IMR-90 (cell line): ENCODE measurements around the gene ATPAF1. TPM values are rescaled to one million over a fixed set of nuclear protein-coding genes. Genes with fewer than 3 reads are reported as not detected.

Experiments used
- ATAC-seq: fragments of 200-7000 bp; cut with Tn5 transposase; 2 replicates; pipeline ENCODE4 v1.9.1; 2020; ENCODE audit warnings: low read depth, mild to moderate bottlenecking, moderate library complexity
- BruUV-seq: library from RNA; stranded (reverse); fragments of 400-500 nt; replicated peaks from 2 replicates; lab custom pipeline; 2021; lab: Mats Ljungman, UMichigan
- CTCF ChIA-PET: fragments of 300-600 bp; formaldehyde crosslinking; extraction: SDS; loops from one replicate; lab custom pipeline; 2021; ENCODE audit warnings: antibody characterized with exemption; lab: Yijun Ruan, JAX
- POLR2A ChIA-PET: fragments of 300-600 bp; sonication (Branson Sonifier 250); formaldehyde crosslinking; loops from one replicate; lab custom pipeline; 2022; ENCODE audit warnings: antibody characterized with exemption; ENCODE audit not compliant: unreplicated experiment; lab: Charles Lee
- DNase-seq: peaks from one replicate; pipeline ENCODE4 v3.0.0; 2013
- H2AFZ ChIP-seq: replicated peaks from 2 replicates; pipeline ENCODE3; 2013; ENCODE audit warnings: low read length, mild to moderate bottlenecking; ENCODE audit not compliant: poor library complexity
- H2AK5ac ChIP-seq: 2 replicates; pipeline ENCODE4 v1.6.1; 2013; ENCODE audit warnings: low read depth, low read length, inconsistent platforms
- H2AK9ac ChIP-seq: replicated peaks from 2 replicates; pipeline ENCODE3; 2013; ENCODE audit warnings: mild to moderate bottlenecking, low read depth, low read length, moderate library complexity; ENCODE audit not compliant: poor library complexity
- H2BK120ac ChIP-seq: 2 replicates; pipeline ENCODE4 v1.6.1; 2013; ENCODE audit warnings: low read depth, low read length, inconsistent platforms
- H2BK15ac ChIP-seq: 3 replicates; pipeline ENCODE4 v1.6.1; 2013; ENCODE audit warnings: low read depth, low read length, inconsistent platforms
- H2BK20ac ChIP-seq: 2 replicates; pipeline ENCODE4 v1.6.1; 2013; ENCODE audit warnings: low read depth, mild to moderate bottlenecking, inconsistent platforms, low read length, moderate library complexity
- H2BK5ac ChIP-seq: 2 replicates; pipeline ENCODE4 v1.6.1; 2013; ENCODE audit warnings: mild to moderate bottlenecking, low read depth, low read length, inconsistent platforms; ENCODE audit not compliant: poor library complexity, severe bottlenecking
- H3K14ac ChIP-seq: replicated peaks from 2 replicates; pipeline ENCODE4 v1.6.1; 2013; ENCODE audit warnings: low read depth, low read length, inconsistent platforms
- H3K18ac ChIP-seq: 2 replicates; pipeline ENCODE4 v1.6.1; 2013; ENCODE audit warnings: low read depth, low read length, control low read depth
- H3K23ac ChIP-seq: 2 replicates; pipeline ENCODE4 v1.6.1; 2013; ENCODE audit warnings: low read depth, low read length, inconsistent platforms
- H3K27ac ChIP-seq: 2 replicates; pipeline ENCODE4 v1.5.1; 2013; ENCODE audit warnings: mild to moderate bottlenecking, control low read depth, low read length; ENCODE audit not compliant: insufficient read depth
- H3K27me3 ChIP-seq: 2 replicates; pipeline ENCODE4 v1.6.1; 2013; ENCODE audit warnings: low read length; ENCODE audit not compliant: control insufficient read depth, insufficient read depth
- H3K36me3 ChIP-seq: 2 replicates; pipeline ENCODE4 v1.6.1; 2013; ENCODE audit warnings: low read length, mixed read lengths; ENCODE audit not compliant: control insufficient read depth, insufficient read depth
- H3K4ac ChIP-seq: 2 replicates; pipeline ENCODE4 v1.6.1; 2013; ENCODE audit warnings: low read depth, low read length, inconsistent platforms
- H3K4me1 ChIP-seq: 2 replicates; pipeline ENCODE4 v1.6.1; 2013; ENCODE audit warnings: low read length, mixed read lengths; ENCODE audit not compliant: control insufficient read depth, insufficient read depth
- H3K4me2 ChIP-seq: 2 replicates; pipeline ENCODE4 v1.6.1; 2013; ENCODE audit warnings: low read depth, mild to moderate bottlenecking, control low read depth, low read length, moderate library complexity
- H3K4me3 ChIP-seq: 2 replicates; pipeline ENCODE4 v1.5.1; 2013; ENCODE audit warnings: low read depth, mild to moderate bottlenecking, control low read depth, low read length, moderate library complexity; ENCODE audit not compliant: insufficient read depth
- H3K56ac ChIP-seq: 2 replicates; pipeline ENCODE4 v1.6.1; 2013; ENCODE audit warnings: low read length, inconsistent platforms; ENCODE audit not compliant: insufficient read depth; ENCODE audit errors: extremely low read depth
- H3K79me1 ChIP-seq, 2 experiments: 2 replicates each; pipeline ENCODE4 v1.6.1; 2013; ENCODE audit warnings: low read length in 2 of 2, inconsistent platforms in 1 of 2, low read depth in 1 of 2
- H3K9ac ChIP-seq: 2 replicates; pipeline ENCODE4 v1.6.1; 2013; ENCODE audit warnings: low read depth, low read length, control low read depth
- H3K9me1 ChIP-seq: 2 replicates; pipeline ENCODE4 v1.6.1; 2013; ENCODE audit warnings: low read length, inconsistent platforms; ENCODE audit not compliant: insufficient read depth
- H3K9me3 ChIP-seq: 2 replicates; pipeline ENCODE4 v1.6.1; 2013; ENCODE audit warnings: low read length; ENCODE audit not compliant: control insufficient read depth, insufficient read depth
- H4K20me1 ChIP-seq: 2 replicates; pipeline ENCODE4 v1.6.1; 2013; ENCODE audit warnings: low read length, inconsistent platforms; ENCODE audit not compliant: insufficient read depth
- H4K5ac ChIP-seq: 2 replicates; pipeline ENCODE4 v1.6.1; 2013; ENCODE audit warnings: mild to moderate bottlenecking, low read depth, low read length, control low read depth
- H4K8ac ChIP-seq, 2 experiments: 2 replicates each; pipeline ENCODE4 v1.6.1; 2013; ENCODE audit warnings: low read depth in 2 of 2, low read length in 2 of 2, control low read depth in 1 of 2, inconsistent platforms in 1 of 2
- H4K91ac ChIP-seq: 2 replicates; pipeline ENCODE4 v1.6.1; 2013; ENCODE audit warnings: low read depth, low read length, inconsistent platforms; ENCODE audit not compliant: insufficient read depth
- MAZ ChIP-seq: IDR thresholded peaks from 2 replicates; pipeline ENCODE4 v1.6.1; 2012; ENCODE audit warnings: low read depth, mild to moderate bottlenecking, low read length, improper control_type of control experiment, moderate library complexity, borderline replicate concordance
- MXI1 ChIP-seq: IDR thresholded peaks from 2 replicates; pipeline ENCODE4 v1.6.1; 2012; ENCODE audit warnings: low read depth, mild to moderate bottlenecking, low read length, moderate library complexity, borderline replicate concordance
- SMC3 ChIP-seq: fragments of 150-350 bp; IDR thresholded peaks from 2 replicates; pipeline ENCODE4 v1.6.1; 2016; ENCODE audit warnings: low read depth, mild to moderate bottlenecking, antibody characterized with exemption, low read length, moderate library complexity
- WGBS, 2 experiments: methylation state at CpG; one replicate each; pipeline versions ENCODE4 v1.1.5 to v1.1.7; 2013; ENCODE audit warnings: missing lambda C conversion rate in 2 of 2; ENCODE audit not compliant: insufficient read length in 1 of 2; ENCODE audit errors: extremely low coverage in 2 of 2; 5-methylcytosine and 5-hydroxymethylcytosine counted together
- dilution Hi-C: fragments of 300-500 bp; cut with HindIII; formaldehyde crosslinking; loops from one replicate; pipeline ENCODE4 v1.14.3; 2018; ENCODE audit warnings: low sequenced_read_pairs; ENCODE audit not compliant: unreplicated experiment
- in situ Hi-C: fragments of 300-500 bp; cut with MboI; formaldehyde crosslinking; loops from 3 replicates; pipeline ENCODE4 v1.14.3; 2019; ENCODE audit warnings: low sequenced_read_pairs, inconsistent platforms, mixed read lengths
- intact Hi-C: fragments of 100-400 bp; cut with micrococcal nuclease; formaldehyde crosslinking; loops from 2 replicates; pipeline ENCODE4 v1.10.0; 2022
- polyA plus RNA-seq, 3 experiments: library from polyadenylated mRNA; depleted of rRNA; stranded (reverse); fragments of >200 nt; gene quantifications; 2 replicates each; pipeline ENCODE4 v1.2.3, GENCODE V29; 2012; ENCODE audit warnings: low replicate concordance in 1 of 3
- total RNA-seq: library from RNA; depleted of rRNA; stranded (reverse); fragments of >200 nt; gene quantifications from 2 replicates; pipeline ENCODE4 v1.2.3, GENCODE V29; 2012

ATPAF1 gene
- total and polyA plus RNA-seq, 2 of the 4 experiments (the other 2 are of a cell fraction) = 55.5 to 80.3 TPM

DNA sequence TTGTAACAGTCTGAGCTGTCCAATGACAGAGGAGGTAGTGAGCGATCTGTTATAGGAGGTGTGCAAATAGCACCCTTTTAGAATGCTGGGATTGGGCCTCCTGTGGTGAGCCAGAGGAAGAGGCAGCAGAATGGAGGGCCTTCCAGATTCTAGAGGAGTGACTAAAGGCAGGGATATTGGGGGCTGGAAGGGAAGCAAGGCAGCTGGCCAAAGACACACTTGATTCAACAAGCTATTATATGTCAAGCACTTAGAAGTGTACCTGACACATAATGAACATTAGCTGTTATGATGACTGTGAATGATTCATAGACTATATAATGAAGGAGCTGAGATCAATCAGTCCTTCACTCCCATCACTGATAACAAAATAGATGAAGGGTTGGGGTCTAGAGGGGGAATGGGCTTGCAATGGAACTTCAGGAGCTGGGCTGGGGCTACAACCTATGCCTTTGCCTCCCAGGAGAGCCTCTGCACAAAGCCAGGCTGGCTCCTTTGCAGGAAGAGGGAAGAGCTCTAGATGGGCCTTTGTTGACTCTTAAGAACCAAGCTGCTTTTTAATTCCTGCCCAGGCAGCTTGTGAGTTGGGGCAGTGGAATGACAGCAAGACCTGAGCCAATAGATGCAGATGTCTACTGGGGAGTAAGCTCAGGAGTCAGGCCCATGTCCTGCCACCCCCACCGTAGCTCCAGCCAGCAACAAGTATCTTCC, 61.8 kb downstream of the ATPAF1 start:
- Histone ChIP-seq H3K36me3 (peaks cover 21% of the 10 kb centered on the region), H3K4me1 (peaks cover 4% of the 10 kb centered on the region), H3K27ac (no peak overlapping the region), H3K56ac (no peak overlapping the region), H3K9me3 (no peaks in the 10 kb centered on the region), H3K79me1 (peaks cover 22 to 42% of the 10 kb centered on the region in 2 experiments), H3K4me3 (no peak overlapping the region), H3K9me1 (peaks cover 25% of the 10 kb centered on the region), H4K20me1 (no peaks in the 10 kb centered on the region), H2BK20ac (no peak overlapping the region), H3K14ac (no peak overlapping the region), H3K4me2 (no peak overlapping the region), H2AK9ac (peak overlapping the region; percentile 1), H3K27me3 (no peaks in the 10 kb centered on the region), H2AK5ac (no peak overlapping the region), H3K4ac (no peak overlapping the region), H3K9ac (no peak overlapping the region), H4K5ac (no peak overlapping the region), H4K8ac (no peak overlapping the region), H2BK5ac (no peak overlapping the region), H2BK120ac (no peak overlapping the region), H4K91ac (no peak overlapping the region), H2BK15ac (no peak overlapping the region), H3K23ac (no peak overlapping the region), H3K18ac (no peak overlapping the region), H2AFZ (no peak overlapping the region)
- 100% methylated on average over 1 of the region's 2 CpGs; no CpG with 5 or more reads in 1 of the 2 experiments for WGBS, 2 experiments
- BruUV-seq = no TSS peak
- TF ChIP-seq MAZ (no peak), SMC3 (no peak), MXI1 (no peak)
- in situ Hi-C loops (no loop called here), dilution Hi-C loops (no loop called here), intact Hi-C loops (no loop called here)
- ChIA-PET POLR2A (no interaction called here), CTCF (interaction anchor here (1.0 kb wide), 1 partner anchor 112 kb away, joined by 3 read pairs; the partner anchor contains the start of gene EFCAB14)
- ATAC-seq (no peak), DNase-seq (peak; percentile 25)
